C4-2B (cell line): ENCODE data around the gene OR14A16.

Source experiments
- H3K27ac ChIP-seq: fragments of 450-650 bp; 2 replicates; pipeline ENCODE4 v1.5.1; 2017
- ZFX ChIP-seq: fragments of 450-650 bp; IDR thresholded peaks from 2 replicates; pipeline ENCODE4 v1.6.1; 2017
- TF ChIP-seq, protein P1 (sequence below): fragments of 450-650 bp; conservative IDR thresholded peaks from 2 replicates; pipeline ENCODE4 v1.5.1; 2017; ENCODE audit warnings: mild to moderate bottlenecking

Gene OR14A16

GRCh38 chr1:247840818-247841217 is 16.9 kb upstream of the OR14A16 start:
- H3K27ac ChIP-seq = no peak overlapping the region
- TF ChIP-seq, protein P1, sequence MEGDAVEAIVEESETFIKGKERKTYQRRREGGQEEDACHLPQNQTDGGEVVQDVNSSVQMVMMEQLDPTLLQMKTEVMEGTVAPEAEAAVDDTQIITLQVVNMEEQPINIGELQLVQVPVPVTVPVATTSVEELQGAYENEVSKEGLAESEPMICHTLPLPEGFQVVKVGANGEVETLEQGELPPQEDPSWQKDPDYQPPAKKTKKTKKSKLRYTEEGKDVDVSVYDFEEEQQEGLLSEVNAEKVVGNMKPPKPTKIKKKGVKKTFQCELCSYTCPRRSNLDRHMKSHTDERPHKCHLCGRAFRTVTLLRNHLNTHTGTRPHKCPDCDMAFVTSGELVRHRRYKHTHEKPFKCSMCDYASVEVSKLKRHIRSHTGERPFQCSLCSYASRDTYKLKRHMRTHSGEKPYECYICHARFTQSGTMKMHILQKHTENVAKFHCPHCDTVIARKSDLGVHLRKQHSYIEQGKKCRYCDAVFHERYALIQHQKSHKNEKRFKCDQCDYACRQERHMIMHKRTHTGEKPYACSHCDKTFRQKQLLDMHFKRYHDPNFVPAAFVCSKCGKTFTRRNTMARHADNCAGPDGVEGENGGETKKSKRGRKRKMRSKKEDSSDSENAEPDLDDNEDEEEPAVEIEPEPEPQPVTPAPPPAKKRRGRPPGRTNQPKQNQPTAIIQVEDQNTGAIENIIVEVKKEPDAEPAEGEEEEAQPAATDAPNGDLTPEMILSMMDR = no peak
- TF ChIP-seq ZFX = no peak

DNA sequence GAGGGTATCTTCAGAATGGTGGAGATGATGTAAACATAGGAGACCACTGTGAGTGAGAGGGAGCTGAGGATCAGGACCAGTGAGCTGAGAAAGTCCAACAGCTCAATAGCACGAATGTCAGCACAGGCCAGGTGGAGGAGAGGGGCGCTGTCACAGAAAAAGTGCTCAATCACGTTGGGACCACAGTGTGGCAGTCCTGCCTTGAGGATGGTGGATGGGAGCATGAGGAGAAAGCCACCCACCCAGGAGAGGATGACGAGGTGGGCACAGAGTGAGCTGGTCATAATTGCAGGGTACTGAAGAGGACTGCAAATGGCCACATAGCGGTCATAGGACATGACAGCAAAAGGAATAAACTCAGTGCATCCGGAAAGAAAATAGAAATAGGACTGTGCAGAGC is 9.7 kb upstream of the OR14A16 start:
- no peak for TF ChIP-seq ZFX
- TF ChIP-seq, protein P1 = no peak
- H3K27ac ChIP-seq = no peak overlapping the region

GRCh38 chr1:247829656-247830055 is 5.7 kb upstream of the OR14A16 start:
- H3K27ac ChIP-seq = no peak overlapping the region
- TF ChIP-seq ZFX = no peak
- TF ChIP-seq, protein P1 = no peak

- TF ChIP-seq ZFX = no peak
- TF ChIP-seq, protein P1 = no peak
- no peak overlapping the region for H3K27ac ChIP-seq
These were observed 1.4 kb upstream of the OR14A16 start for GRCh38 chr1:247825362-247825761.

DNA sequence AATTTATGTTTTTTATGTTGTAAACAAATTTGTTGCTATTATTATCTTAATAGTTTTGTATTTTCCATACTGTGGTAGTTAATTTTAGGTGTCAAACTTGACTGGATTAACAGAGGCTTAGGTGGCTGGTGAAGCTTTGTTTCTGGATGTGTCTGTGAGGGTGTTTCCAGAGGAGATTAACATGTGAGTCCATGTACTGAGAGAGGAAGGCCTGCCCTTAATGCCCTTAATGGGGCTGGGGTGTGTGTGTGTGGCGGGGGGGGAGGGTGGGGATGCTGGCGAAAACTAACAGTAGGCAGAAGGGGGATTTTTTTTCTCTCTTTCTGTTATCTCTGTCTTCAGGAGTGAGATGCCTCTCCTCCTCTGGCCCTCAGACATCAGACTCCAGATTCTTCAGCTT is 1.9 kb downstream of the OR14A16 start:
- no peak overlapping the region for H3K27ac ChIP-seq
- TF ChIP-seq, protein P1 = no peak

GRCh38 chr1:247812637-247813036 is 11.3 kb downstream of the OR14A16 start:
- TF ChIP-seq ZFX = no peak
- TF ChIP-seq, protein P1 = no peak
- H3K27ac ChIP-seq = no peak overlapping the region

DNA sequence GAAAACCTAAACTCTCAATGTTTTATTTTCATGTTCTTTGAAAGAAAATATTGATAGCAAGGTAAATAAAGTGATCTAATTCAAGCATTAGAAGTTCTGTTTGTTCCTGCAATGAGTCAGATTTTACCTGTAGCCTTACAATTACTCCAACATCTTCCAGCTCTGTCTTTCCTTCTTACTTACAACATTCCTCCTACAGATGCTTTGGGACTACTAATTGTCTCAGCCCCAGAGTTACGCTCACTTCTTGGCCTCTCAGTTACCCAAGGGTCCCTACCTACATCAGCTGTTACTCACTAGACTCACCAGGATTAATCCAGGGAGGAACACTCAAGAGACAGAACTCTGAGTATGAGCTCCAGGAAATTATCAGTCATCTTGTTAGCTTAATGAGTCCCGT is 26.4 kb downstream of the OR14A16 start:
- TF ChIP-seq ZFX = no peak
- TF ChIP-seq, protein P1 = no peak
- no peak overlapping the region for H3K27ac ChIP-seq
